HUES48 (cell line): ENCODE data around the gene SCYGR2.
"Not testable (repeated sequence)": the region's sequence is repeated elsewhere in the genome, so short reads cannot be mapped to it uniquely, and the experiment has no call there.

Source experiments
- H3K27ac ChIP-seq: one replicate; pipeline ENCODE4 v1.7.0; 2013; ENCODE audit warnings: low read depth, low read length, inconsistent platforms
- H3K27me3 ChIP-seq: 2 replicates; pipeline ENCODE4 v1.6.1; 2013; ENCODE audit warnings: mild to moderate bottlenecking, low read length; ENCODE audit not compliant: control insufficient read depth, insufficient read depth
- H3K36me3 ChIP-seq: 2 replicates; pipeline ENCODE4 v1.6.1; 2013; ENCODE audit warnings: low read length; ENCODE audit not compliant: control insufficient read depth, insufficient read depth
- H3K4me1 ChIP-seq: 2 replicates; pipeline ENCODE4 v1.6.1; 2013; ENCODE audit warnings: mild to moderate bottlenecking, low read length; ENCODE audit not compliant: control insufficient read depth, insufficient read depth
- H3K4me3 ChIP-seq: 2 replicates; pipeline ENCODE4 v1.5.1; 2013; ENCODE audit warnings: mild to moderate bottlenecking, low read depth, low read length
- H3K9ac ChIP-seq: 2 replicates; pipeline ENCODE4 v1.6.1; 2013; ENCODE audit warnings: mild to moderate bottlenecking, low read depth, low read length, moderate library complexity
- H3K9me3 ChIP-seq: 2 replicates; pipeline ENCODE4 v1.6.1; 2013; ENCODE audit warnings: low read length; ENCODE audit not compliant: control insufficient read depth, insufficient read depth

The SCYGR2 gene

GRCh38 chr2:227598835-227599503, at the start of gene SCYGR2:
SCYGR2 (plus strand) TSS chr2:227598893; CDS start chr2:227598893, 0 bp downstream.
- not testable (repeated sequence) for H3K9ac ChIP-seq, H3K4me1 ChIP-seq, H3K27me3 ChIP-seq, H3K9me3 ChIP-seq, H3K36me3 ChIP-seq, H3K27ac ChIP-seq, H3K4me3 ChIP-seq

GRCh38 chr2:227551836-227552235, 46.9 kb upstream of the SCYGR2 start:
- H3K27me3 ChIP-seq: no peaks in the 10 kb centered on the region
- no peaks in the 10 kb centered on the region for H3K4me1 ChIP-seq
- no peak overlapping the region for H3K27ac ChIP-seq
- no peaks in the 10 kb centered on the region for H3K9me3 ChIP-seq
- H3K4me3 ChIP-seq: no peak overlapping the region
- H3K36me3 ChIP-seq: peaks cover 82% of the 10 kb centered on the region
- H3K9ac ChIP-seq: no peak overlapping the region

- H3K4me1 ChIP-seq: no peaks in the 10 kb centered on the region
- H3K9me3 ChIP-seq: no peaks in the 10 kb centered on the region
- H3K9ac ChIP-seq: no peak overlapping the region
- H3K27me3 ChIP-seq: no peaks in the 10 kb centered on the region
- H3K27ac ChIP-seq: no peak overlapping the region
- no peak overlapping the region for H3K4me3 ChIP-seq
- H3K36me3 ChIP-seq: peaks cover 9% of the 10 kb centered on the region
Observed at GRCh38 chr2:227562581-227562980, 36.1 kb upstream of the SCYGR2 start.

GRCh38 chr2:227565080-227565479, 33.6 kb upstream of the SCYGR2 start:
- Histone ChIP-seq H3K27me3 (no peaks in the 10 kb centered on the region), H3K4me3 (no peak overlapping the region), H3K9me3 (no peaks in the 10 kb centered on the region), H3K36me3 (no peaks in the 10 kb centered on the region; the same call in 1 of the 2 replicates), H3K4me1 (peaks cover under 1% of the 10 kb centered on the region; the same call in 1 of the 2 replicates), H3K9ac (no peak overlapping the region), H3K27ac (no peak overlapping the region)

- Histone ChIP-seq H3K9me3 (no peaks in the 10 kb centered on the region), H3K36me3 (no peaks in the 10 kb centered on the region), H3K27ac (no peak overlapping the region), H3K4me3 (no peak overlapping the region), H3K4me1 (peaks cover 8% of the 10 kb centered on the region; the same call in 1 of the 2 replicates), H3K9ac (no peak overlapping the region), H3K27me3 (no peaks in the 10 kb centered on the region)
Observed at GRCh38 chr2:227566012-227566411, 32.7 kb upstream of the SCYGR2 start.

GRCh38 chr2:227568852-227569169, 29.9 kb upstream of the SCYGR2 start:
- Histone ChIP-seq H3K36me3 (no peaks in the 10 kb centered on the region), H3K27me3 (no peaks in the 10 kb centered on the region), H3K4me1 (peaks cover 8% of the 10 kb centered on the region; the same call in 1 of the 2 replicates), H3K9me3 (no peaks in the 10 kb centered on the region), H3K27ac (no peak overlapping the region), H3K9ac (no peak overlapping the region), H3K4me3 (no peak overlapping the region)

- H3K27ac ChIP-seq: no peak overlapping the region
- H3K4me3 ChIP-seq: no peak overlapping the region
- H3K36me3 ChIP-seq: no peaks in the 10 kb centered on the region
- H3K27me3 ChIP-seq: no peaks in the 10 kb centered on the region
- no peak overlapping the region for H3K9ac ChIP-seq
- peaks cover 8% of the 10 kb centered on the region; the same call in 1 of the 2 replicates for H3K4me1 ChIP-seq
- no peaks in the 10 kb centered on the region for H3K9me3 ChIP-seq
Observed at GRCh38 chr2:227570615-227571014, 28.1 kb upstream of the SCYGR2 start.

GRCh38 chr2:227576110-227576509, 22.6 kb upstream of the SCYGR2 start:
- Histone ChIP-seq H3K27ac (no peak overlapping the region), H3K36me3 (no peaks in the 10 kb centered on the region), H3K4me3 (no peak overlapping the region), H3K9ac (no peak overlapping the region), H3K27me3 (no peaks in the 10 kb centered on the region), H3K4me1 (peaks cover 9% of the 10 kb centered on the region), H3K9me3 (no peaks in the 10 kb centered on the region)

GRCh38 chr2:227576812-227577211, 21.9 kb upstream of the SCYGR2 start:
- no peak overlapping the region for H3K4me3 ChIP-seq
- H3K4me1 ChIP-seq: peaks cover 9% of the 10 kb centered on the region
- no peaks in the 10 kb centered on the region for H3K27me3 ChIP-seq
- no peaks in the 10 kb centered on the region for H3K9me3 ChIP-seq
- no peaks in the 10 kb centered on the region for H3K36me3 ChIP-seq
- peak overlapping the region; percentile 18 for H3K27ac ChIP-seq
- H3K9ac ChIP-seq: no peak overlapping the region

GRCh38 chr2:227577555-227577954, 21.1 kb upstream of the SCYGR2 start:
- Histone ChIP-seq H3K9ac (no peak overlapping the region), H3K4me1 (peaks cover 9% of the 10 kb centered on the region), H3K27me3 (no peaks in the 10 kb centered on the region), H3K36me3 (no peaks in the 10 kb centered on the region), H3K4me3 (no peak overlapping the region), H3K27ac (no peak overlapping the region), H3K9me3 (peaks cover 7% of the 10 kb centered on the region)

- H3K27ac ChIP-seq: no peak overlapping the region
- no peaks in the 10 kb centered on the region for H3K27me3 ChIP-seq
- peaks cover 11% of the 10 kb centered on the region for H3K9me3 ChIP-seq
- no peak overlapping the region for H3K4me3 ChIP-seq
- H3K36me3 ChIP-seq: no peaks in the 10 kb centered on the region
- no peak overlapping the region for H3K9ac ChIP-seq
- peaks cover 9% of the 10 kb centered on the region for H3K4me1 ChIP-seq
Observed at GRCh38 chr2:227578642-227579041, 20.1 kb upstream of the SCYGR2 start.
